HG03135 (cell line): ENCODE results near the gene CDIPT.
"Not testable (repeated sequence)": the region's sequence is repeated elsewhere in the genome, so short reads cannot be mapped to it uniquely, and the experiment has no call there.

Source experiments
- ATAC-seq: cut with Tn5 transposase; IDR thresholded peaks from one replicate; pipeline ENCODE4 v1.9.1; 2021; ENCODE audit warnings: mild to moderate bottlenecking, moderate library complexity; ENCODE audit not compliant: unreplicated experiment

Gene CDIPT

GRCh38 chr16:29862884-29863668 lies at the start of gene CDIPT:
TSS of gene CDIPT (minus strand) at chr16:29863226. CDS start at chr16:29862857, 369 bp downstream.
- ATAC-seq: peak; percentile 91

GRCh38 chr16:29912087-29912486 lies 49.1 kb upstream of the CDIPT start:
- ATAC-seq: no peak

- ATAC-seq: no peak
Measured at GRCh38 chr16:29911676-29912010, 48.6 kb upstream of the CDIPT start.

GRCh38 chr16:29910819-29911675 lies 48.0 kb upstream of the CDIPT start:
- no peak for ATAC-seq

- not testable (repeated sequence) for ATAC-seq
Measured at GRCh38 chr16:29909851-29910250, 46.8 kb upstream of the CDIPT start.

GRCh38 chr16:29909391-29909790 lies 46.4 kb upstream of the CDIPT start:
- ATAC-seq: no peak

GRCh38 chr16:29908719-29909220 lies 45.7 kb upstream of the CDIPT start:
- ATAC-seq: no peak

- ATAC-seq: no peak
Measured at GRCh38 chr16:29907973-29908372, 44.9 kb upstream of the CDIPT start.

- no peak for ATAC-seq
Measured at GRCh38 chr16:29906520-29907244, 43.7 kb upstream of the CDIPT start.

- ATAC-seq: no peak
Measured at GRCh38 chr16:29905668-29906067, 42.6 kb upstream of the CDIPT start.

GRCh38 chr16:29904947-29905346 lies 41.9 kb upstream of the CDIPT start:
- no peak for ATAC-seq

- no peak for ATAC-seq
Measured at GRCh38 chr16:29903590-29903989, 40.6 kb upstream of the CDIPT start.

GRCh38 chr16:29901607-29901945 lies 38.5 kb upstream of the CDIPT start:
- ATAC-seq: no peak

- no peak for ATAC-seq
Measured at GRCh38 chr16:29900888-29901606, 38.0 kb upstream of the CDIPT start.

- peak; percentile 55 for ATAC-seq
Measured at GRCh38 chr16:29900102-29900887, 37.3 kb upstream of the CDIPT start, which contains the start of gene ASPHD1. TSS of gene ASPHD1 (plus strand) at chr16:29900488. CDS start at chr16:29900972, 484 bp downstream.

GRCh38 chr16:29899516-29900101 lies 36.6 kb upstream of the CDIPT start, which contains the start of gene SEZ6L2:
TSS of gene SEZ6L2 (minus strand) at chr16:29899550. CDS start at chr16:29899019, 531 bp downstream.
- peak; percentile 14 for ATAC-seq

GRCh38 chr16:29898804-29899515 lies 35.9 kb upstream of the CDIPT start:
- no peak for ATAC-seq

- ATAC-seq: no peak
Measured at GRCh38 chr16:29898135-29898803, 35.2 kb upstream of the CDIPT start.
